SK-N-SH (cell line): ENCODE data around the gene LCOR.

Source experiments
- CHD2 ChIP-seq: fragments of 150-350 bp; IDR thresholded peaks from 2 replicates; pipeline ENCODE4 v1.6.1; 2018; ENCODE audit warnings: low read length; ENCODE audit not compliant: partially characterized antibody
- EP300 ChIP-seq, 2 experiments: IDR thresholded peaks; 2 replicates each; pipeline versions ENCODE4 v1.4.0 to v1.6.1; 2012; ENCODE audit warnings: borderline replicate concordance in 1 of 2, low read depth in 1 of 2, low read length in 1 of 2
- EZH2phosphoT487 ChIP-seq: fragments of 200-600 bp; sonication (generic); IDR thresholded peaks from 2 replicates; pipeline ENCODE4 v1.6.1; 2017; ENCODE audit warnings: low read depth, mixed run types, mild to moderate bottlenecking, antibody characterized with exemption, moderate library complexity, borderline replicate concordance
- FOXM1 ChIP-seq: IDR thresholded peaks from 2 replicates; pipeline ENCODE4 v1.4.0; 2012; ENCODE audit warnings: low read depth, mild to moderate bottlenecking
- MEF2A ChIP-seq: IDR thresholded peaks from 2 replicates; pipeline ENCODE4 v1.4.0; 2012; ENCODE audit warnings: low read depth, borderline replicate concordance
- POLR2AphosphoS5 ChIP-seq: IDR thresholded peaks from 2 replicates; pipeline ENCODE4 v1.6.1; 2012; ENCODE audit warnings: low read depth, low read length
- RAD21 ChIP-seq: IDR thresholded peaks from 2 replicates; pipeline ENCODE4 v1.6.1; 2012; ENCODE audit warnings: mild to moderate bottlenecking, low read length
- TAF1 ChIP-seq: IDR thresholded peaks from 2 replicates; pipeline ENCODE4 v1.6.1; 2012; ENCODE audit warnings: low read depth, mild to moderate bottlenecking, low read length, moderate library complexity, borderline replicate concordance
- YY1 ChIP-seq: IDR thresholded peaks from 2 replicates; pipeline ENCODE4 v1.4.0; 2012; ENCODE audit warnings: low read depth, mild to moderate bottlenecking
- TF ChIP-seq, protein P1 (sequence below): fragments of 200-600 bp; sonication (generic); IDR thresholded peaks from 2 replicates; pipeline ENCODE4 v1.6.1; 2017; ENCODE audit warnings: antibody characterized with exemption, mild to moderate bottlenecking, moderate library complexity
- TF ChIP-seq, protein P2 (sequence below): IDR thresholded peaks from 2 replicates; pipeline ENCODE4 v1.6.1; 2012; ENCODE audit warnings: mild to moderate bottlenecking, low read depth, low read length, moderate library complexity
- TF ChIP-seq, protein P3 (sequence below): fragments of 150-350 bp; IDR thresholded peaks from 2 replicates; pipeline ENCODE4 v1.6.1; 2017; ENCODE audit warnings: antibody characterized with exemption, low read length, low read depth, borderline replicate concordance

DNA sequence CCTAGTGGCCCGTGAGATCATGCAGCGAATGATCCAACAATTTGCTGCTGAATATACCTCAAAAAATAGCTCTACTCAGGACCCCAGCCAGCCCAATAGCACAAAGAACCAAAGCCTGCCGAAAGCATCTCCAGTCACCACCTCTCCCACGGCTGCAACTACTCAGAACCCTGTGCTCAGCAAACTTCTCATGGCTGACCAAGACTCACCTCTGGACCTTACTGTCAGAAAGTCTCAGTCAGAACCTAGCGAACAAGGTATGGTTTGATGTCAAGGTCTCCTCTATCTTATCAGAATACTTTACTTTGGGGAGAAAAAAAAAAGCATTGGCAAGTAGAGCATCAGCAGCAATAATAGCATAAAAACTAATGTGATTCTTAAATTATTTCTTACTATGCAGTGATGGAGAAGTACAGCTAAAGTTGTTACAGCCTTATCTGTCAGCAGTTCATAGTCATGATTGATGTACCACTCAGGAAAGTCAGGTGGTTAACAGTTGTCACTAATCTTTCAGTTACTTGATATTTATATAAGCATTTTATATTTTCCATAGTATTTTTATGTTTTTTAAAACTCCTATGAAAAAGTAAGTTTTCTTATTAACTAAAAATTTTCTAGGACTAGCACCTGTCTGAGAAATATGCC, 117.1 kb downstream of the LCOR start:
- TF ChIP-seq, protein P1, sequence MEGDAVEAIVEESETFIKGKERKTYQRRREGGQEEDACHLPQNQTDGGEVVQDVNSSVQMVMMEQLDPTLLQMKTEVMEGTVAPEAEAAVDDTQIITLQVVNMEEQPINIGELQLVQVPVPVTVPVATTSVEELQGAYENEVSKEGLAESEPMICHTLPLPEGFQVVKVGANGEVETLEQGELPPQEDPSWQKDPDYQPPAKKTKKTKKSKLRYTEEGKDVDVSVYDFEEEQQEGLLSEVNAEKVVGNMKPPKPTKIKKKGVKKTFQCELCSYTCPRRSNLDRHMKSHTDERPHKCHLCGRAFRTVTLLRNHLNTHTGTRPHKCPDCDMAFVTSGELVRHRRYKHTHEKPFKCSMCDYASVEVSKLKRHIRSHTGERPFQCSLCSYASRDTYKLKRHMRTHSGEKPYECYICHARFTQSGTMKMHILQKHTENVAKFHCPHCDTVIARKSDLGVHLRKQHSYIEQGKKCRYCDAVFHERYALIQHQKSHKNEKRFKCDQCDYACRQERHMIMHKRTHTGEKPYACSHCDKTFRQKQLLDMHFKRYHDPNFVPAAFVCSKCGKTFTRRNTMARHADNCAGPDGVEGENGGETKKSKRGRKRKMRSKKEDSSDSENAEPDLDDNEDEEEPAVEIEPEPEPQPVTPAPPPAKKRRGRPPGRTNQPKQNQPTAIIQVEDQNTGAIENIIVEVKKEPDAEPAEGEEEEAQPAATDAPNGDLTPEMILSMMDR: no peak
- TF ChIP-seq EZH2phosphoT487 (no peak), CHD2 (no peak), EP300 (IDR thresholded peaks at IDR 0.05; ENCODE audit: borderline replicate concordance in 1 of 2, low read depth in 1 of 2, low read length in 1 of 2) (no peak), MEF2A (no peak), RAD21 (no peak), TAF1 (no peak), YY1 (no peak), FOXM1 (no peak), POLR2AphosphoS5 (no peak)
- TF ChIP-seq, protein P2, sequence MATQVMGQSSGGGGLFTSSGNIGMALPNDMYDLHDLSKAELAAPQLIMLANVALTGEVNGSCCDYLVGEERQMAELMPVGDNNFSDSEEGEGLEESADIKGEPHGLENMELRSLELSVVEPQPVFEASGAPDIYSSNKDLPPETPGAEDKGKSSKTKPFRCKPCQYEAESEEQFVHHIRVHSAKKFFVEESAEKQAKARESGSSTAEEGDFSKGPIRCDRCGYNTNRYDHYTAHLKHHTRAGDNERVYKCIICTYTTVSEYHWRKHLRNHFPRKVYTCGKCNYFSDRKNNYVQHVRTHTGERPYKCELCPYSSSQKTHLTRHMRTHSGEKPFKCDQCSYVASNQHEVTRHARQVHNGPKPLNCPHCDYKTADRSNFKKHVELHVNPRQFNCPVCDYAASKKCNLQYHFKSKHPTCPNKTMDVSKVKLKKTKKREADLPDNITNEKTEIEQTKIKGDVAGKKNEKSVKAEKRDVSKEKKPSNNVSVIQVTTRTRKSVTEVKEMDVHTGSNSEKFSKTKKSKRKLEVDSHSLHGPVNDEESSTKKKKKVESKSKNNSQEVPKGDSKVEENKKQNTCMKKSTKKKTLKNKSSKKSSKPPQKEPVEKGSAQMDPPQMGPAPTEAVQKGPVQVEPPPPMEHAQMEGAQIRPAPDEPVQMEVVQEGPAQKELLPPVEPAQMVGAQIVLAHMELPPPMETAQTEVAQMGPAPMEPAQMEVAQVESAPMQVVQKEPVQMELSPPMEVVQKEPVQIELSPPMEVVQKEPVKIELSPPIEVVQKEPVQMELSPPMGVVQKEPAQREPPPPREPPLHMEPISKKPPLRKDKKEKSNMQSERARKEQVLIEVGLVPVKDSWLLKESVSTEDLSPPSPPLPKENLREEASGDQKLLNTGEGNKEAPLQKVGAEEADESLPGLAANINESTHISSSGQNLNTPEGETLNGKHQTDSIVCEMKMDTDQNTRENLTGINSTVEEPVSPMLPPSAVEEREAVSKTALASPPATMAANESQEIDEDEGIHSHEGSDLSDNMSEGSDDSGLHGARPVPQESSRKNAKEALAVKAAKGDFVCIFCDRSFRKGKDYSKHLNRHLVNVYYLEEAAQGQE: no peak
- TF ChIP-seq, protein P3, sequence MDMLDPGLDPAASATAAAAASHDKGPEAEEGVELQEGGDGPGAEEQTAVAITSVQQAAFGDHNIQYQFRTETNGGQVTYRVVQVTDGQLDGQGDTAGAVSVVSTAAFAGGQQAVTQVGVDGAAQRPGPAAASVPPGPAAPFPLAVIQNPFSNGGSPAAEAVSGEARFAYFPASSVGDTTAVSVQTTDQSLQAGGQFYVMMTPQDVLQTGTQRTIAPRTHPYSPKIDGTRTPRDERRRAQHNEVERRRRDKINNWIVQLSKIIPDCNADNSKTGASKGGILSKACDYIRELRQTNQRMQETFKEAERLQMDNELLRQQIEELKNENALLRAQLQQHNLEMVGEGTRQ: no peak
